Breast epithelium (tissue), 3 donors: ENCODE data around the gene NNT.

Experiments
- POLR2A ChIP-seq: fragments of 450-650 bp; IDR thresholded peaks from one replicate; pipeline ENCODE4 v1.6.1; 2016; ENCODE audit warnings: antibody characterized with exemption, mild to moderate bottlenecking, moderate library complexity
- POLR2AphosphoS5 ChIP-seq, 3 donors: sonication (generic); formaldehyde crosslinking; IDR thresholded peaks; one replicate each; pipeline ENCODE4 v1.6.1; 2017; ENCODE audit warnings: antibody characterized with exemption in 3 of 3
- TF ChIP-seq, protein P1 (sequence below), 3 donors: fragments of 450-650 bp; IDR thresholded peaks; one replicate each; pipeline ENCODE4 v1.5.1; 2016 to 2017; ENCODE audit warnings: antibody characterized with exemption in 3 of 3, mild to moderate bottlenecking in 3 of 3, moderate library complexity in 3 of 3

DNA sequence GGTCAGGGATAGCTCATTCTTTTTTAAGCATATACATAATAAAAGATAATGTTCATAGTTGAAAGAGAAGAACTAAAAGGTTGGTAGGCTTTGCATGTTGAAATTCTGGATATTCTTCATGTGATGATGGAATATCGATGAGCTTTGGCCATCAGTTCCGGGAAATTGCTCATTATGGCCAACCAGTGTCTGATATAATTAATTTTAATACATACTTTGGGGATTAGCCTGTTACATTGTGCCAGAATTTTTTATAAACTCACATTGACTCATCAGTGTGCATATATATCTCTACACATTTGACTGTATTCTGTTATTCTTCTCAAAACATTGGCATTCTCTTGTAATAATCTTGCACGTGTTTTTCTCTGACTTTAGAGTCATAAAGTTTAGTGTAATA, 84.3 kb downstream of the NNT start:
- TF ChIP-seq, protein P1, sequence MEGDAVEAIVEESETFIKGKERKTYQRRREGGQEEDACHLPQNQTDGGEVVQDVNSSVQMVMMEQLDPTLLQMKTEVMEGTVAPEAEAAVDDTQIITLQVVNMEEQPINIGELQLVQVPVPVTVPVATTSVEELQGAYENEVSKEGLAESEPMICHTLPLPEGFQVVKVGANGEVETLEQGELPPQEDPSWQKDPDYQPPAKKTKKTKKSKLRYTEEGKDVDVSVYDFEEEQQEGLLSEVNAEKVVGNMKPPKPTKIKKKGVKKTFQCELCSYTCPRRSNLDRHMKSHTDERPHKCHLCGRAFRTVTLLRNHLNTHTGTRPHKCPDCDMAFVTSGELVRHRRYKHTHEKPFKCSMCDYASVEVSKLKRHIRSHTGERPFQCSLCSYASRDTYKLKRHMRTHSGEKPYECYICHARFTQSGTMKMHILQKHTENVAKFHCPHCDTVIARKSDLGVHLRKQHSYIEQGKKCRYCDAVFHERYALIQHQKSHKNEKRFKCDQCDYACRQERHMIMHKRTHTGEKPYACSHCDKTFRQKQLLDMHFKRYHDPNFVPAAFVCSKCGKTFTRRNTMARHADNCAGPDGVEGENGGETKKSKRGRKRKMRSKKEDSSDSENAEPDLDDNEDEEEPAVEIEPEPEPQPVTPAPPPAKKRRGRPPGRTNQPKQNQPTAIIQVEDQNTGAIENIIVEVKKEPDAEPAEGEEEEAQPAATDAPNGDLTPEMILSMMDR (IDR thresholded peaks at IDR 0.05): no peak
- TF ChIP-seq POLR2AphosphoS5 (IDR thresholded peaks at IDR 0.05): no peak
- TF ChIP-seq POLR2A: no peak
